NCI-H187 (cell line): ENCODE results near the gene NR3C1.

Experiments used
- DNase-seq, 2 experiments: peaks; one replicate each; lab custom pipeline; 2025; lab: John Stamatoyannopoulos, UW

Gene NR3C1

GRCh38 chr5:143403593-143404415 lies at the start of gene NR3C1:
Gene NR3C1, minus strand, starts transcription at chr5:143403686. Its CDS starts 2,847 bp downstream, at chr5:143400839.
- peak; percentile 69 to 74 for DNase-seq

GRCh38 chr5:143449772-143450171 lies 46.3 kb upstream of the NR3C1 start:
- no peak for DNase-seq

GRCh38 chr5:143448518-143448917 lies 45.0 kb upstream of the NR3C1 start:
- no peak for DNase-seq

- DNase-seq = no peak
Observed at GRCh38 chr5:143447983-143448382, 44.5 kb upstream of the NR3C1 start.

DNA sequence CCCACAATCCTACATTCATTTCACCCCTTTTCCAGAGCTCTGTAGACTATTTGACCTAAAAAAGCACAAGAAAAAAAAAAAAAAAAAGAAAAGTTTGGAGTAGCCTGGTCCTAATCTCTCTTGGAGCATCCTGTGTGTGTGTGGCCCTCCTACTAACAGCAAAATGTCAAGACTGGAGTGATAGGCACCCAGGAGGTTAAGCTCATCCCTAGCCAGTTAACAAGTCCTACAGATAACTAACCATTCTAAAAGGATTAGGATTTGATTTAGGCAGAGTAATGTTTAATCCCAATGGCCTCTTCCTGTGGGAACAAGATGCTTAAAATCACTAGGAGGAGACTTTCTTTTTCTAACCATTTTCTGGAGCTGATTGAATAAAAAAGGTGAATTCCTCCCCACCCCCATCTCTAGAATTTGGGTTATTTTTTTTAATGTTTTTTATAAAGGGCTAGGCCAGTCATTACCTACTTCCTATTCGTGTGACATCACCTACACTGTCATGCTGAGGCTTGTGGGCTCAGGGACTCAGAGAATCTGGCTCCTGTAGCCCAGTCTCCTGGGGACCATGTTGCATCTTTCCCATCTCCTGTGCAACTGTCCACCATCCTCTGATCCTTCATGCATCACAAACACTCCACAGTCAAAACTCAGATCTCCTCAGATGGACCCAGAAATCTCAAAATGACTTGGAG lies 43.2 kb upstream of the NR3C1 start:
- no peak for DNase-seq

GRCh38 chr5:143445776-143446175 lies 42.3 kb upstream of the NR3C1 start:
- DNase-seq = no peak

- no peak for DNase-seq
Observed at GRCh38 chr5:143443330-143443729, 39.8 kb upstream of the NR3C1 start.

- DNase-seq = no peak
Observed at GRCh38 chr5:143442385-143442784, 38.9 kb upstream of the NR3C1 start.

- no peak for DNase-seq
Observed at GRCh38 chr5:143440448-143441115, 37.1 kb upstream of the NR3C1 start.

DNA sequence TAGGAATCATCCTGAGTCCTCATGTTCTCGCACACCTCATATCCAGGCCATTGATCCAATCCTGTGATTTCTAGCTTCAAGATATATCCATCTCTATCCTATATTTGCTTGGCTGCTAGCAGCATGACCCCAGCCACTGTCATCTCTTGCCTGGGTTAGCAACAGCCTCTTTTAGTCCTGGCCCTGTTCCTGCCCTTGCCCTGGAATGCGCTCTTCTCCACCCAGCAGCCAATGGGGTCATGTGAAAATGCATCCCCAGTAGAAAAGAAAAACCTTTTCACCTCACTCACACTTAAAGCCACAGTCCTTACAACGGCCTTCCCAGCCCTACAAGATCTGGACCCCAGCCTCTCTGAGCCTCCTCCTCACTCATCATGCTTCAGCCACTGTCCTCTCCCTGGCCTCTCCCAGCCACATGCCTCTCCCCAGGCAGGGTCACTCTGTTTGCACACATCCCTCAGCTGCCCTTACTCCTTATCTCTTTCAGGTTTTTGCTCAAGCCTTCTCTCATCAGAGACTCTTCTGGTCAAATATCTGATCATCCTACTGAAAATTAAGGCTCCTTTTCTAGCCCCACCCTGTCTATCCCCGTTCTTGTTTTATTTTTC lies 34.3 kb upstream of the NR3C1 start:
- no peak for DNase-seq

DNA sequence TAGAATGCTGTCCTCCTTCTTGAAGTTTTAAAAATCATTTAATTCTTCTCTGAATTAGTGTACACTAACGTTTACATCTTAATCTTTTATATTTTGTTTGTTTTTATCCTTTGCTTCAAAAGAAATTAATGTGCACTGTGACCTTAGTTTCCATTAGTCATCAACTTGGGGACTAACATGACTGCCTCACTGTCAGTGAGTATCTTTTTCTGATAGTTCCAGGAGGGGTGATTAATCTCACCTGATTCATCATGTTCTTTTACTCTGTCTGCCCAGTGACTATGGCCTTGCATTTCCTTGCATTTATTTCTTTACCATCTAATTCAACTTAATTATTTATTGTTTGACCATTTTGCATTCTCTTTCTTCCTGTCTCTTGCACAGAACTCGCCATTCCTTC lies 33.4 kb upstream of the NR3C1 start:
- DNase-seq = no peak

GRCh38 chr5:143435210-143435657 lies 31.7 kb upstream of the NR3C1 start:
- no peak for DNase-seq

DNA sequence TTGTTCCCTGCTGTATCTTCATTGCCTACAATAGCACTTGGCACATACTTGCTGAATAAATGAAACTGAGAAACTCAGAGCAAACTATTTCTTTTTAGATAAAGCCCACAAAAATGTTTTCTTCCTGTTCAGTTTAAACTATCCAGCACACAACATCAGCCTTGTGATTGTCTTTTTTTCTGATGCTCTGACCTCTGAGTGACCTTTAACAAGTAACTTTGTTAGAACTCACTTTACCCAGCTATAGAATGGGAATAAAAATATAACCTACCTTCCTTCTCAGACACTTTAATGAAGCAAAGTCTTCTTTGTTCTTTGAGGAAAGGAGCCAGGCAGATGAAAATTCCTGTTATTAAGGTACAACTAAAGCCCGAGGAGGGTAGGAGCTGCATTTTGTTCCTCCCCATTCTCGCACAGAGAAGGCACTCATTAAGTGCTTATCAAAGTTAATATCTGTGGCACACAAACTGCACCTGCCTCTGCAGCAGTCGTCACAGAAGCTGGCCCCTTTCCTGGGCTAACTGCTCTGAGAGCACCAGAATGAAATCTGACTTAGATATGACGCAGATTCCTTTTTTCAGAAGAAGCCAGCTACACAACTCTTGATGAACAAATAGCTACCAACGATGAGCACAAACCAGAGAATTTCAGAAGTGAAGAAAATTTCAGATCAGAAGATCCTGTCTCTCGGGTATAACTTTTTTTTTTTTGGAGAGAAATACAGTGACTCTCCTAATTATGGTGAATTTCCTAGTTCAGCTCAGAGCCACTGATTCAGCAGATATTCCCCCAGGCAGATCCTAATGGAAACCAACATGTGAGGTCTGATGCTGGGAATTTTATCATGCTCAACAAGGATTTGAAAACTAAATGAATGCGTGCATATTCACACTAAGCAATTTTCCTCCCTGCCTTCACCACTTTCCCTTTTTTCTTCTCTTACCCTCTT lies 31.0 kb upstream of the NR3C1 start:
- DNase-seq = no peak

GRCh38 chr5:143433670-143434069 lies 30.2 kb upstream of the NR3C1 start:
- no peak for DNase-seq

DNA sequence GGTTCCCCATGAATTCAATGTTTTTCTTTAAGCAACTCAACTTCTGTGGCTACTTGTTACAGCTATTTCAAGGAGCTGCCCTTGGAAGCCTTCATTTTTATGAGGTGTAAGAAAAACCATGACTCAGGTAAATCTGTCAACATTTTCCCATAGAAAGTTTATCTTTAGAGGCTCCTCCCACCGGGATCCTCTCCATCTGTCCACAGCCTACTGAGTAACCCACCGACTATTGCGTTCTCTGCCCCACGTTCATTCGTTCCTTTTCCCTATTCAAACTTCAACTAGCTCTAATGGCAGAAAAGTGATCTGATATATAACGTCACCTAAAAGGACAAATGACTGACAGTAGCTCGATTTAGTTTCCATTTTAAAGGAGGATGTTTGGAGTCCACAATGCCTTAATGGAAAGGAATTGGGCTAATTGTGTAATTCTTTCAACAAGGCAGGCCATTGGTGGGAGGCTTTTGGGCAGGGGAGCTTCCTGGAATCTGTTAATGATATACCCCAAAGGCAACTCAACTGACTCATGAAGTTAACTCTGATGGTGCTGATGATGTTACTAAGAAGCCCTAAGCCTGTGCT lies 29.3 kb upstream of the NR3C1 start:
- no peak for DNase-seq

- DNase-seq = no peak
Observed at GRCh38 chr5:143431789-143432188, 28.3 kb upstream of the NR3C1 start.

DNA sequence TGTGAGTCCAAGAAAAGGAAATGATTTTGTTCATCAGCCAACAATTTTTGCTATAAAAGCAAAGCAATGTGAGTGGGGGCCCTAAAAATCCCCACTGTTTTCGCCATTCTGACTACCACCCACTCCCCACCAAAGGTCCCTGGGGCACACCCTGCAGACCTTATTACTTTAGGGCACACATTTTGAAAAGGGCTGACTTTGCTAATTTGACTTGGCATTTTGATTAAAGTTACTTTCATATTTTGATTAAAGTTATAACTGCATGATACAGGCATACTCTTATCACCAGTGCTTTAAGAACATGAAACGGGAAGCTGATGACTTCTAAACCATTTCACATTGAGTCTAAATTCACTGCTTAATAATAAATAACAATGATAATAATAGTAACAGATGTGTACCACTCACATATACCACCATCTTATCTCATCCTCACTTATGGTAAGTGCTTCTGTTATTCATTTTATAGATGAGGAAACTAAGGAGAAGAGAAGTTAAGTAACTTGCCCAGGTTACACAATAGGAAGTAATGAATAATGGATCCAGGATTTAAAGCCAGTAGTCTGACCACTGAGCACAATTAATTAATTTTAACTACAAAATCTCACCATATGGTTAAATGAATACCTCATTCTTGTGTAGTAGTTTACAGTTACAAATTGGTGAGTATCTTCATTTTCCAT lies 25.4 kb upstream of the NR3C1 start:
- DNase-seq = no peak

DNA sequence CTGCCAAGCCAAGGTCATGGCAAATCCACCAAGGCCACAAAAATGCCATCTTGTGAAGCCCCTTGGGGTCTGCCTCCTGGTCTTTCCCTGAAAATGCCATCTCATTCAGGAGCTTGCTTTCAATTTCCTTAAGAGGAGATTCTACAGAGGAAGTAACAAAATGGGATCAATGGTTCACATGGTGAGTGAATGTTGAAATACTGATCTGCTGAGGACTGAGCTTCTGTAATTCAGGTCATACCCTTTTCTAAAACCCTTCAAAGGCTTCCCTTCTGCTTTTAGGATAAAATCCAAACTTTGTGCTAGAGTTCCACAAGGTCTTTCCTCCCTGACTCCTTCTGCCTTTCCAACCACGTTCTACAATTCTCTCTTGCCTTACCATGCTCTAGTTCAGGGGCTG lies 24.7 kb upstream of the NR3C1 start:
- DNase-seq = no peak

DNA sequence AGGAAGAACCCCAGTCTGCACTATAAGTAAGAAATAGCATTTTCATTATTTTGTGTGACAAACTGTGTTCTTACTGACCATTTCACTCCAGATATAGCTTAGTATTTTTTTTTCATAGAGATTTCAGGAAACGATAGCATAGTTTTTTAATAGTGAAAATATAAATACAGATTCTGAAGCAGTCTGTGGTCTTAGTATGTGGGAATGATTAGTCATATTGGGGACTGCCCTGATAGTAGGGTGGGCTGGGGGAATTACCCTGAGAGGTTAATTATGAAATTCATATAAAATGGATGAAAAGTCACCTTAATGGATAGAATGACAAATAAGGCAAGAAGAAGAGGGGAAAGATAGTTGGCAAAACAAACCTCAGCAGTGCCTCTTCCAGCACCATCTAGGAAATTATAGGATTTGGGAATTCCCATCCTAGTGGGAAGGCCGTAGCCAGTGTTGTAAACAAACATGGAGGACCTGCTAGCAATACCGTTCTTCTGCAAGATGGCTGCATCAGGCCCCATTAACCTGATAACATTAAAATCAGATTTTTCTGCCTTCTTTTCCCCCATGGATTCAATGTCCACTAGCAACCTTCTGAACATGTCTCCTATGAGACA lies 23.7 kb upstream of the NR3C1 start:
- DNase-seq = no peak
